T-helper 22 cell (primary cell): ENCODE results near the gene ENOX2.

Experiments used
- DNase-seq: peaks from one replicate; pipeline ENCODE4 v3.0.0-alpha.2; 2020; ENCODE audit warnings: low read depth

Gene ENOX2

GRCh38 chrX:130623518-130623917 is 279.5 kb downstream of the ENOX2 start:
- DNase-seq: no peak

- no peak for DNase-seq
Observed at GRCh38 chrX:130615941-130616340, 287.1 kb downstream of the ENOX2 start.

GRCh38 chrX:130607431-130607830 is 295.6 kb downstream of the ENOX2 start:
- no peak for DNase-seq

- no peak for DNase-seq
Observed at GRCh38 chrX:130606425-130606824, 296.6 kb downstream of the ENOX2 start.

- no peak for DNase-seq
Observed at GRCh38 chrX:130604882-130605281, 298.1 kb downstream of the ENOX2 start.

- no peak for DNase-seq
Observed at GRCh38 chrX:130594453-130594916, 308.5 kb downstream of the ENOX2 start.

GRCh38 chrX:130593911-130594310 is 309.1 kb downstream of the ENOX2 start:
- DNase-seq: no peak

GRCh38 chrX:130592204-130592603 is 310.8 kb downstream of the ENOX2 start:
- no peak for DNase-seq

- no peak for DNase-seq
Observed at GRCh38 chrX:130578906-130579305, 324.1 kb downstream of the ENOX2 start.

GRCh38 chrX:130577431-130577830 is 325.6 kb downstream of the ENOX2 start:
- DNase-seq: no peak

- no peak for DNase-seq
Observed at GRCh38 chrX:130575831-130576389, 327.1 kb downstream of the ENOX2 start.
